Right atrium auricular region (tissue), 2 donors: ENCODE results near the gene GYPB. TPM values are rescaled to one million over a fixed set of nuclear protein-coding genes. Genes with fewer than 3 reads are reported as not detected.
"Not testable (repeated sequence)": the region's sequence is repeated elsewhere in the genome, so short reads cannot be mapped to it uniquely, and the experiment has no call there.

Experiments
- DNase-seq: peaks from one replicate; pipeline ENCODE4 v3.0.0-alpha.2; 2019; ENCODE audit warnings: low spot score
- H3K27ac ChIP-seq, 2 donors: fragments of 200-600 bp; sonication (generic); 1 replicate in 1 of 2; 2 replicates in 1 of 2; pipeline ENCODE4 v1.5.1; 2016 to 2019
- H3K27me3 ChIP-seq, 2 donors: fragments of 200-600 bp; sonication (generic); one replicate each; pipeline versions ENCODE4 v1.5.1 to v1.6.0; 2017 to 2019
- H3K36me3 ChIP-seq: fragments of 200-600 bp; sonication (generic); one replicate; pipeline ENCODE4 v1.5.1; 2016
- H3K4me1 ChIP-seq, 2 donors: fragments of 200-600 bp; sonication (generic); one replicate each; pipeline versions ENCODE4 v1.5.1 to v1.6.0; 2017 to 2019
- H3K4me3 ChIP-seq, 2 donors: fragments of 200-600 bp; sonication (generic); 1 replicate in 1 of 2; 2 replicates in 1 of 2; pipeline ENCODE4 v1.5.1; 2017 to 2019; ENCODE audit warnings: mild to moderate bottlenecking in 1 of 2, moderate library complexity in 1 of 2
- H3K9me3 ChIP-seq, 2 donors: fragments of 200-600 bp; sonication (generic); one replicate each; pipeline ENCODE4 v1.5.1; 2019
- total RNA-seq, 2 donors: library from RNA; depleted of rRNA; stranded (reverse); fragments of >200 nt; gene quantifications; one replicate each; pipeline ENCODE4 v1.1.0, GENCODE V29; 2016
- TF ChIP-seq, protein P1 (sequence below), 2 donors: fragments of 200-600 bp; sonication (generic); IDR thresholded peaks; one replicate each; pipeline ENCODE4 v1.5.1; 2019; ENCODE audit warnings: antibody characterized with exemption in 2 of 2

GYPB gene
- total RNA-seq, 2 donors from 2014 or later: not detected

DNA sequence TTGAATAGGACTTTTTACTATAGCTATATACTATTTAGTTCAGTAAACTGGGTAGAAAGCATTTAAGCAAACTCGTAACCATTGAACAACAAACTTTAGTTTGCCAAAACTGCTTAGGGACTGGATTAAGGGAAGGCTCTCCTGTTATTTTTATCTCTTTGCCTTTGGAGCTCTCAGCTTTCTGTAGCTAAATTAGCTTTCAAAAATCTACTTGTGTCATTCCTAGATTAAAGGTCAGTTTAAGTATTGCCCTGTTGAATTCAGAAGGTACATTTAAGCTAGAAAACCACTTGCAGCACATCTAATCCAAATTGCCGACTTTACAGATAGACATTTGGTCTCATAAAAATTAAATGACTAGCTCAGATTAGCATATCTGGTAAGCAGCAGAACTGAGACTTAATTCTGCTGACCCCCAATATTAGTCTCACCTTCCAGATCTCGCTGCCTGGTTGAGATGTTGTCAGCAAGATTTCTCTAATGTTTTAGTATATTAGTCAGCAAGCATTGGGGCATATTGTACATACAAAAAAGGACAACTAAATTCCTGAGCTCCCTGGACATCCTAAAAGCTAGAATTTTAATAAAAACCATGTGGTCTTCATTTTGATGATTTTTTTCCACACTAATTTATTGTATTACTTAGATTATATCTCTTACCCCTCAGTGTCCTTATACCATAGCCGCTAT lies 14.2 kb downstream of the GYPB start:
- not testable (repeated sequence) for H3K36me3 ChIP-seq, H3K4me3 ChIP-seq, H3K4me1 ChIP-seq, H3K9me3 ChIP-seq, DNase-seq, H3K27me3 ChIP-seq, H3K27ac ChIP-seq

DNA sequence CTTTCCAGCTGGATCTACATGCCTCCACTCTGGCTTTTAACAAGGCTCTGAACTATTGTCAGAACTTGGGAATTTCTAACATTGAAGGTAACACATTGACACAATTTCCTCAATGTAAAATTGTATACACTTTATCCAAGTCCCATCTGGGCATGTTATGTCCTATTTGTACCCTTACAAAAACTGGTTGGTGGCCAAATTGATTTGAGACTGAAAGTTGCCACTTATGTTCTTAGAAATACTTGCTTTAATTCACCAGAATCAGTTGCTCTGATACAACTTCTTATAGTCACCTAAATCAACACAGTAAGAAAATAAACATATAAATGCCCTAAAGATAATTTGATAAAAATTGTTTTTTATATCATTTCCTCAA lies 15.3 kb downstream of the GYPB start:
- H3K4me1 ChIP-seq, H3K4me3 ChIP-seq, H3K36me3 ChIP-seq, DNase-seq, H3K27me3 ChIP-seq, H3K9me3 ChIP-seq, H3K27ac ChIP-seq: not testable (repeated sequence)

DNA sequence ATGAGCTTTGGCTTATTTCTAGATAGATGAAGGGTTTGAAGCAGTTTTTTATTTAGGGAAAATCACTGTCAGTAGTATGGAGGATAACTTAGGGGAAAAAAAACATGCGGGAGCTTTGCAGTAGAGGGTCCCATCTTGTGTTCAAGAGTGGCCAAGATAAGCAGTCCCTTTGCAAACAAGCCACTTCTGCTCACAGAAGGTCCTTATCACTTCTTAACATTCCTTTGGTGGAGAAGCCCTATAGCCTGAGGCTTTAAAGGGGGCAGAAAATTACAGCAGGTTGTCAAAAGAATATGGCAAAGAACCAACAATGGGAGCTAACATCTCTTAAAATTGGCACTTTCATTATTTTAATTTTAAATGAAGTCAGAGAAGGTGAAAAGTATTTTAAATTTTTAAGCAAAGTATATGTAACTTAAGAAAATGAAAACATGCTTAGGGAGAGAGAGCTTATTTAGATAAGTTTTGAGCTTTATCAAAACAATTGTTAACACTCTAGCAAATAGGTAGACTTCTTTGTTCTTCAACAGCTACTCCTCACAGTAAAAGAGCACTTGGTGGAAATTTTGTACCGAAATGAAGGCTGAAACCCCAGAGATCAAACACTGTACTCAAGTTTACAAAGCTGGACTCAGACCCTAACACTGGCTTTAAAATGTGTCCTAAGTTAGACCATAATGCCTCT lies 15.8 kb downstream of the GYPB start:
- not testable (repeated sequence) for DNase-seq, H3K9me3 ChIP-seq, H3K4me3 ChIP-seq, H3K36me3 ChIP-seq, H3K27ac ChIP-seq, H3K27me3 ChIP-seq, H3K4me1 ChIP-seq

DNA sequence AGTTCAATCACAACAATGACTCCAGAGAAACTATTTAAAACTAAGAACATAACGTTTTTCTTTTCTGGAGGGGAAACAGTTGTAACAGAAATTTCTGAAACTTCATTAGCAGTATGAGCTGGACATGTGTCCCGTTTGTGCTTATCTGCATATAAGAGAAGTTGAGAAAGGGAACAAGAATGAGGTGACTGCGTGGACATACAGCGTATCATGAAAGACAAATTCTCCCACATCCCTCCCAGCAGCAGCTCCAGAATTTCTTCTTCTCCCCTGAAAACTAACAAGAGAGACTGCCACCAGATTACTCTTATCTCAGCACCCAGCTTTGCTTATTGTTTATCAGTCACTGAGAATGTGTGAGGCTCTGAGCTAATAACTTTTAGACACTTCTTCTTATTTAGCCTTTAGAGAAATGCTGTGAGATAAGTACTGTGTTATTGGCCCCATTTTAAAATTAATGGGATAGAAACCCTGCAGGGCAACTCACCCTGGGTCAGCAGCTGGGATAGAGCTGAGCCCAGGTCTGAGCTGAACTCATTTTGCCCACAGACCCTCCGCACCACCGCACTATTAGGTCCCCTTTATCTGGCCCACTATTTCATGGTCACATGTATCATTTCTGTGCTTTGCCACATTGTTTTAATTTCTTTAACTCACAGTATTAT lies 18.7 kb downstream of the GYPB start:
- not testable (repeated sequence) for DNase-seq, H3K36me3 ChIP-seq, H3K4me3 ChIP-seq, H3K9me3 ChIP-seq, H3K27ac ChIP-seq, H3K27me3 ChIP-seq, H3K4me1 ChIP-seq

DNA sequence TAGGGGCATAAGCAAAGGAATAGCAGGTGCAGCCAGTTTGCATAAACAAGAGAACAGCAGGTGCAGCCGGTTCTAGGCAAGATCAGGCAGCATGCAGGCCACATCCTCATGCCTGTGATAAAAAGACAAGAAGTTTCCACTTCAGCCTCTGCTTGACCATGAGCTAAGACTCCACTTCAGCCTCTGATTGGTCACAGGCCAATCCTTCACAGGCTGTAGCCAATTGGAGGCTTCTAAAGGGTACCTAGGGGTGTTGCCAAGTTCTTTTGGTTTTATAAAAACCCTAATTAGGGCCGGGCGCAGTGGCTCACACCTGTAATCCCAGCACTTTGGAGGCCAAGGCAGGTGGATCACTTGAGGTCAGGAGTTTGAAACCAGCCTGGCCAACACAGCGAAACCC lies 23.0 kb downstream of the GYPB start:
- H3K27ac ChIP-seq: not testable (repeated sequence)

DNA sequence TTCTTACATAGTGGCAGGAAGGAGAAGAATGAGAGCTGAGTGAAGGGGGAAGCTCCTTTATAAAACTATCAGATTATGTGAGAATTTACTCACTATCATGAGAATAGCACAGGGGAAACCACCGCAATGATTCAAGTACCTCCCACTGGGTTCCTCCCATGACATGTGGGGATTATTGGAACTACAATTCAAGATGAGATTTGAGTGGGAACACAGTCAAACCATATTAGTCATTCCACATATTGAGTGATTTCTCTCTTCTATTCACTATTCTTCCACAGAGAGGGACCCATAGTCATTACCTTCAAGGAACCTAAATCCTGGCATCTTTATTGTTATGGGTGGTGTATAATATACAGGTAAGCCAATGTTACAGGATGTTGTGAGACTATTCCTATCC lies 27.4 kb downstream of the GYPB start:
- H3K4me3 ChIP-seq, H3K27me3 ChIP-seq, H3K27ac ChIP-seq, H3K4me1 ChIP-seq, H3K36me3 ChIP-seq, H3K9me3 ChIP-seq, DNase-seq: not testable (repeated sequence)

More for the DNA sequence above, 23.0 kb downstream of the GYPB start:
- not testable (repeated sequence) for H3K4me3 ChIP-seq, H3K27me3 ChIP-seq, H3K36me3 ChIP-seq, H3K4me1 ChIP-seq, DNase-seq, H3K9me3 ChIP-seq

DNA sequence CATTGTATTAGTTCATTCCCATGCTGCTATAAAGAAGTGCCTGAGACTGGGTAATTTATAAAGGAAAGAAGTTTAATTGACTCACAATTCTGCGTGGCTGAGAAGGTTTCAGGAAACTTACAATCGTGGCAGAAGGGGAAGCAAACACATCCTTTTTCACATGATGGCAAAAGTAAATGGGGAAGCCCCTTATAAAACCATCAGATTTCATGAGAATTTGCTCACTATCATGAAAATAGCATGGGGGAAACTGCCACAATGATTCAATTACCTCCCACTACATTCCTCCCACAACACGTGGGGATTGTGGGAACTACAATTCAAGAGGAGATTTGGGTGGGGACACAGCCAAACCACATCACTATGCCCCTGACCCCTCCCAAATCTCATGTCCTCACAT lies 28.5 kb downstream of the GYPB start:
- DNase-seq, H3K4me3 ChIP-seq, H3K27me3 ChIP-seq, H3K9me3 ChIP-seq, H3K27ac ChIP-seq, H3K36me3 ChIP-seq, H3K4me1 ChIP-seq: not testable (repeated sequence)

DNA sequence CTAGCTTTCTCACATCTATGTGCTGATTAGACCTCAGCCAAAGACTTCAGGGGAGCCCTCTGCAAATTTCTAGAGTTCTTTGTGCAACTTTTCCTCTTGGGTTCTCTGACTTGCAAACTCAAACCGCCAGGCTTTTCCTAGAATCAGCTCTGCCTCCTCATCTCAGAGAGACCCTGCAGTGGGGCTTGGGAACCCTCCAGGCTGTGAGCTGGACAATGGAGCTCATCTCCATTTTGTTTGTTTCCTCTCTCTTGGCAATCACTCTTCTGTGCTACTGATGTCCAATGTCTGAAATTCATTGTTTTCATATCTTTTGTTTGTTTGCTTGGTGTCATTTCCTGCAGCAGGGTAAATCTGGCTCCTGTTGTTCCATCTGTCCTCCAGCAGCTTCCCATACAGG lies 33.0 kb downstream of the GYPB start:
- H3K9me3 ChIP-seq: no peaks in the 10 kb centered on the region
- no peaks in the 10 kb centered on the region for H3K36me3 ChIP-seq
- H3K27me3 ChIP-seq: no peaks in the 10 kb centered on the region
- no peak for DNase-seq
- TF ChIP-seq, protein P1, sequence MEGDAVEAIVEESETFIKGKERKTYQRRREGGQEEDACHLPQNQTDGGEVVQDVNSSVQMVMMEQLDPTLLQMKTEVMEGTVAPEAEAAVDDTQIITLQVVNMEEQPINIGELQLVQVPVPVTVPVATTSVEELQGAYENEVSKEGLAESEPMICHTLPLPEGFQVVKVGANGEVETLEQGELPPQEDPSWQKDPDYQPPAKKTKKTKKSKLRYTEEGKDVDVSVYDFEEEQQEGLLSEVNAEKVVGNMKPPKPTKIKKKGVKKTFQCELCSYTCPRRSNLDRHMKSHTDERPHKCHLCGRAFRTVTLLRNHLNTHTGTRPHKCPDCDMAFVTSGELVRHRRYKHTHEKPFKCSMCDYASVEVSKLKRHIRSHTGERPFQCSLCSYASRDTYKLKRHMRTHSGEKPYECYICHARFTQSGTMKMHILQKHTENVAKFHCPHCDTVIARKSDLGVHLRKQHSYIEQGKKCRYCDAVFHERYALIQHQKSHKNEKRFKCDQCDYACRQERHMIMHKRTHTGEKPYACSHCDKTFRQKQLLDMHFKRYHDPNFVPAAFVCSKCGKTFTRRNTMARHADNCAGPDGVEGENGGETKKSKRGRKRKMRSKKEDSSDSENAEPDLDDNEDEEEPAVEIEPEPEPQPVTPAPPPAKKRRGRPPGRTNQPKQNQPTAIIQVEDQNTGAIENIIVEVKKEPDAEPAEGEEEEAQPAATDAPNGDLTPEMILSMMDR (IDR thresholded peaks at IDR 0.05): no peak
- H3K27ac ChIP-seq: no peak overlapping the region
- H3K4me3 ChIP-seq: no peak overlapping the region
- H3K4me1 ChIP-seq: no peaks in the 10 kb centered on the region

DNA sequence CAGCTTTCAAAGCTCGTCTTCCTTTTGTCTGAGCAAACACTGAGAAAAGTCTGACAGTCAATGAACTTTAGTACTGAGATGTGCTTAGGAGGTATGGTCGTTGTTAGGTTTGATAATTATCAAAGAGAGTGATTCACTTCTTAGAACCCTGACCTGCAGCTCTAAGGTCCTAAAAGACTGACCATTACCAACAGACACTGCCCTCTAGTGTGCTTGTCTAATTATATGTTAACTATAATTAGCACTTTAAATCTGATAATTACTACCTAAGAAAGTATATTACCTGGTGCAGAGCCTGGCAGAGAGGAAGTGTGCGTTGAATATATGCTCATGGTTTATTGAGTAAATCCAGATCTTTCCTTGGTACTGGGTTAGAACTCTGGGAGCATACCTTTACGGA lies 38.4 kb downstream of the GYPB start:
- not testable (repeated sequence) for H3K4me1 ChIP-seq, H3K4me3 ChIP-seq, H3K9me3 ChIP-seq, H3K36me3 ChIP-seq, DNase-seq, H3K27me3 ChIP-seq, H3K27ac ChIP-seq

DNA sequence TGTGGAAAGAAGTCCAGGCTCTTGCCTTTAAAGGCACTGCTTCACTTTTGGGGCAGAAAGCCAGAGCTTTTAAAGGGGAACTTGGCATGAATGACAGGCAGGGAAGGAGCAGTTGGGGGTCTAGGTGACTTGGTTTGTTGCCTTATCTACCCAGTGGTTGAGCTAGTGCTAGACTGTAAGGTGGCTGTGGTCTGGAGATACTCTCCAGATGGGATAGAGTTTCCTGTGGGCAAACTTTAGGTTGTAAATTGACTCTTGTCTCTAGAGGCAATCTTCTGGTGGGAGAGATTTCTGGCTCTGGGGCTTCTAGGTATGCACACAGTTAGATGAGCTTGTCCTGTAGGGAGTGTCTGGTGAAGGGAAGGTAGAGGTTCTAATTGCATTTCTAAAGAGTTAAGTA lies 43.7 kb downstream of the GYPB start:
- not testable (repeated sequence) for H3K4me1 ChIP-seq, H3K9me3 ChIP-seq, H3K27ac ChIP-seq, DNase-seq, H3K36me3 ChIP-seq, H3K4me3 ChIP-seq, H3K27me3 ChIP-seq

DNA sequence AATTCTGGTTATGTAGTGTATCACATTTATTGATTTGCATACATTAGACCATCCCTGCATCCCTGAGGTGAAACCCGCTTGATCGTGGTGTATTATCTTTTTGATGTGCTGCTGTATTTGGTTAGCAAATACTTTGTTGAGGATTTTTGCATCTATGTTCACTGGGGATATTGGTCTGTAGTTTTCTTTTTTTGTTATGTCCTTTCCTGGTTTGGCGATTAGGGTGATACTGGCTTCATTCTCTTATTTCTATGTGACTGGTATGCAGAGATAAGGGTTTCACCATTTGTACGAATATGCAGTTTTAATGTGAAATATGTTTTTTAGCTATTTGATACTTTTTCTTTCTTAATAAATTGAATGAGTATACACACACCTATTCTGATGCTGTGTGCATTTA lies 45.2 kb downstream of the GYPB start:
- H3K4me3 ChIP-seq, DNase-seq, H3K27ac ChIP-seq, H3K9me3 ChIP-seq, H3K27me3 ChIP-seq, H3K4me1 ChIP-seq, H3K36me3 ChIP-seq: not testable (repeated sequence)
